DLD1 (cell line): Measurements from ENCODE around the gene AIFM3.

ENCODE experiments used
- in situ Hi-C: cut with HindIII; loops from 2 replicates; pipeline ENCODE4 v1.10.0; 2017; ENCODE audit warnings: low sequenced_read_pairs

The AIFM3 gene

DNA sequence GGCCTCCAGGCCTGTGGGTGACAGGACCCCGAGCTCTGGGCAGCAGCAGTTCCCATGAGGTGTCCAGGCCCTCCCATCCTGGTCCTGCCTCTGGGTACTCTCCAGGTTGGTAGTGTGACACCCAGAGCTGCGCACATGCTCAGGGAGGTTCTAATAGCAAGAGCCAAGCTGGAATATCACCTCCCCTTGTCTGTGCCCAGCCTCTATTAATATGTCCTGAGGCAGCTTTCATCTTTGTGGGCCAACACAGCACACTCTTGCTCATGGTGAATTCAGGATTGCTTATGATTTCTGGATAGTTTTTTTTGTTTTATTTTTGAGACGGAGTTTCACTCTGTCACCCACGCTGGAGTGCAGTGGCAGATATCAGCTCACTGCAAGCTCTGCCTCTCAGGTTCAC lies 51.3 kb downstream of the AIFM3 start:
- in situ Hi-C loops = no loop called here

DNA sequence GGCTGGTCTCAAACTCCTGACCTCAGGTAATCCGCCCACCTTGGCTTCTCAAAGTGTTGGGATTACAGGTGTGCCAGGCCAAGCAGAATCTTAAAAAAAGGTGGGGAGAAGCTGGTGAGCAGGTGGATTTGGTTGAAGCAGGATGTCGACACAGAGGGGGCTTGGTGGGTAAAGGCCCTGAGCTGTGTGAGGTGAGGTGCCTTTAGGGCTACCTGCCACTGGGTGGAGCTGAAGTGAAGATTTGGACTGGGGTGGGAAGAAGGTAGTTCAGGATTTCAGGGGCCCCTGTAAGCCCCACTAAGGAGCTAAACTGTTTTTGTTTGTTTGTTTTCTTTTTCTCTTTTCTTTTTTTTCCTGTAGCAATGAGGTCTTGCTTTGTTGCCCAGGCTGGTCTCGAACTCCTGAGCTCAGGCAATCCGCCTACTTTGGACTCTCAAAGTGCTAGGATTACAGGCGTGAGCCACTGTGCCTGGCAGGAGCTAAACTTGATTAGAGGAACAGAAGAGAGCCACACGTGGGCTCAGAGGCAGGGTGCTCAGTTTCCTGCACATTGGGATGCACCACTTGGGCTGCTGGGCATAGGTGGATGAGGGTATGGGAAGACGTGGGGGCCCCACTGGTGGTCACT lies 53.9 kb downstream of the AIFM3 start:
- in situ Hi-C loops = no loop called here

DNA sequence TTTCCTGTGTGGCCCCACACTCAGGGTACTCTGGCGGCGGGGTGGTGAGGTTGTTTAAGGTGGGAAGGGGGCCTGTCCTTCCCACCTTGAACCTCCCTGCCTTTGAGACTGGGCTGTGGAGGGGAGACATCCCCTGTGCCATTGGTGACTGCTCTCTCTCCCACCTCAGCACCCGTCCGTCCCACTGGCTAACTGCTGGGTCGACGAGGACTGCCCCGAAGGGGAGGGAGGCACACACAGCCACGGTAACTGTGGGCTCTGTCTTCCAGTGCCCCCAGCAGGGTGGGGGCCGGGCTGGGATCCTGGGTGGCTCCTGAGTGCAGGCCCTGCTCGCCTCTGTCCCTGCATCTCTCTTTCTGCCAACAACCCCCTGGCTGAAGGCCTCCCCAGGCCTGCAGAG lies 55.5 kb downstream of the AIFM3 start:
- in situ Hi-C loops = no loop called here

- in situ Hi-C loops = no loop called here
These were observed 56.0 kb downstream of the AIFM3 start for GRCh38 chr22:21022955-21023614.

GRCh38 chr22:21025266-21025665 lies 58.2 kb downstream of the AIFM3 start:
- in situ Hi-C loops = no loop called here

DNA sequence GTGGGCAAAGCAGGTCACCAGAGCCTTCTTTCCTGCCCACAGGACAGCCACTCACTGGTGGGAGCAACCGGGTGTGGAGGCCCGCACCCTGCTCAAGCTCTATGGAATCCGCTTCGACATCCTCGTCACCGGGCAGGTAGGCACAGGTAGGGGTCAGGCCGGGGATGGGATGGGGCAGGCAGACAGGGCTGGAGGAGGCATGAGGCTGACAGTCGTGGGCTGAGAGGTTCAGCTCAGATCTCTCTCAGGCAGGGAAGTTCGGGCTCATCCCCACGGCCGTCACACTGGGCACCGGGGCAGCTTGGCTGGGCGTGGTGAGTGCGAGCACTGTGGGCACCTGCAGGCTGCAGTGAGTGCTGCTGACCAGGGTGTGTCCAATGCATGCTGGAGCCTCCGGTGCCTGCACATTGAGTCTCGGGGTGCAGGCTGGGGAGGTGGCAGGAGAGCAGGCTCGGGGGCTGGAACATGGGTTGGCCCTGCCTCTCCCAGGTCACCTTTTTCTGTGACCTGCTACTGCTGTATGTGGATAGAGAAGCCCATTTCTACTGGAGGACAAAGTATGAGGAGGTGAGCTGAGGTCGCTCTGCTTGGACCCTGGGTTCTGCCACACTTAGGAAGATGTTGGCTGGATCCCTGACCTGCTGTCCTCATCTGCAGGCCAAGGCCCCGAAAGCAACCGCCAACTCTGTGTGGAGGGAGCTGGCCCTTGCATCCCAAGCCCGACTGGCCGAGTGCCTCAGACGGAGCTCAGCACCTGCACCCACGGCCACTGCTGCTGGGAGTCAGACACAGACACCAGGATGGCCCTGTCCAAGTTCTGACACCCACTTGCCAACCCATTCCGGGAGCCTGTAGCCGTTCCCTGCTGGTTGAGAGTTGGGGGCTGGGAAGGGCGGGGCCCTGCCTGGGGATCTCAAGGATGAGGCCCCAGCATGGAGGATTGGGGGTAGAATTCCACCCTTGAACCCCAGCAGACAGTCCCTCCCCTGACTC lies 59.0 kb downstream of the AIFM3 start:
- in situ Hi-C loops = no loop called here

DNA sequence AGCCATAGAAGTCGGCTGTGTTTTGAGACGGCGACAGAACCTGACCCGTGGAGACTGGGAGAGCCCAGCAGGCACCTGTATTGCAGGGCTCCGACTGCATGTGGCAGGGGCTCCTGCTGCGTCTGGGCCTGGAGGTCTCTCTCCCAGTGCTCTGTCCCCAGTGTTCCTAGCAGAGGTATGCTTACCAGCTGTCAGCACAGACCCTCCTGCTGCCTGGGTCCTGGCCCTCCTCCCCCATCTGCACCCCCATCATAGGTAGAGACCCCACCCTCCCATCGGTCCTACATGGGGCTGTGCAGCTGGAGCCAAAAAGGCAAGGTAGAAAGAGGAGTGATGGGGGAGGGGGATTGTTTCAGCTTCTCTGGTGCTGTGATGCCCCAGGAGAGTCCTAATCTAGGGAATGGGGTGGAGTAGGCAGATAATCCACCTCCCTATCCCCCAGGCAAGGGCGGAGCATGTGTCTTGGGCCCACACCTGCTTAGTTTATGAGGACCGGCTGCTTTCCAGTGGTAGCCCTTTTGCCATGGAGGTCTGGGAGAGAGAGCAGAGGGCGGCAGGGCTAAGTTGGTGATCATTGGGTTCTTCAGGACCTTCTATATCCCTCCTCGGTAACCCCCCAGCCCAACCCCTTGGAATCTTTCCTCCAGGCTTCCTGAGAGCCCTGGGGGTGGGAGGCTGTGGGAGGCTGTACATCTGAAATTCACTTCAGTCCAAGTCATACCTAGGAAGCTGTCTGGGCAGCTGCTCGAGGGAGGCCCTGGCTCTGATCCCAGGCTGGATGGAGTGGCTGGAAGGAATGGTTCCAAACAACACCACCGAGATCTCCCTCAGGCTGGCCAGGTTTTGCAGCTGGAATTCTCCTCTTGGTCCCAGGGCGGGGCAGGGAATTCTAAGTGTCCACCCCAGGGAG lies 60.0 kb downstream of the AIFM3 start:
- in situ Hi-C loops = no loop called here

DNA sequence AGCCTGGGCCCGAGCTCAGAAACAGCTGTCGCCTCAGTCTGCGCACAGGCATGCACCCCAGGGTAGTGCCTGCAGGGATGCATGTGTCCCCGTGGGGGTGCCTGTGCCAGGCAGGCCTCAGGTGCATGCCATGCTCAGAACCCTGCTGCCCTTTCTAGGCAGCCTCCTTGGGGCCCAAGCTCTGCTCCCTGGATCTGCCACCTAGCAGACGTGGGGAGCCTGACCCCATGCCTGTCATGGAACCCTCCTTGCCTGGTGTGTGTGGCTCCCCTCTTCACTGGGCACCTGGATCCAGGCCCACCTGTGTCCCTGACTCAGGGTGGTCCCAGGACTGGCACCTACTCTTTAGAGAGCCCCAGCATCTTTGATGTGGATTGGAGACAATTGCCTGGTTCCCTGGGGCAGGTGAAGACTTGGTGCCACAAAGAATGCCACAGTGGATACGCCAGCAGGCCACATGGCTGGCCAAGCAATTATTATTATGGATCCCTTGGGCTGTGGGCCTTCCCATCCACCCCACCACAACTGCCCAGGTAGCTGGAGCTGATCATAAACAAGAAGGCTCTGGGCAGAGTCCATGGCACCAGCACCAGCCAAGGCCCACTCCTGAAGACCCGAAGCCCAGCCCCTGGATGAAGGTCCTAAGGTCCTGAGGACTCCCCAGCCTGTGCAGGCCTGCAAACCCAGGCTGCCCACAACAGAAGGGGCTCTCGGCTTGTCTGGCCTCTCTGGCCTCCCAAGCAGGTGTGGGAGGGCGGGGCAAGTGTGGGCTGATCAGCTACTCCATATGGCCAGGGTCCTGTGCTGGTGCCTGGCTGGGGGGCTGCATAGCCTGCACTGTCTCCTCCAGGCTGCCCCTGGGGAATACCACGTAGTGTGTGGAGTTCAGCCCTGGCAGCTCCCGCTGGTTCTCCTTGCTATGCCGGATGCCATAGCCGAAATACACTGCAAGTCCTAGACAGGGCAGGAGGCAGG lies 61.5 kb downstream of the AIFM3 start:
- in situ Hi-C loops = no loop called here

- in situ Hi-C loops = no loop called here
These were observed 62.5 kb downstream of the AIFM3 start for GRCh38 chr22:21029486-21030025.

GRCh38 chr22:21030032-21030431 lies 63.0 kb downstream of the AIFM3 start:
- in situ Hi-C loops = no loop called here
